Stomach (tissue), 4 donors: ENCODE data around the gene SPAM1.

Experiments
- EP300 ChIP-seq: sonication (generic); formaldehyde crosslinking; IDR thresholded peaks from one replicate; pipeline ENCODE4 v1.6.1; 2017; ENCODE audit warnings: antibody characterized with exemption
- POLR2A ChIP-seq, 4 donors: fragments of 450-650 bp; IDR thresholded peaks; one replicate each; pipeline ENCODE4 v1.6.1; 2016; ENCODE audit warnings: antibody characterized with exemption in 4 of 4, control low read depth in 2 of 4, mild to moderate bottlenecking in 1 of 4, moderate library complexity in 1 of 4
- POLR2AphosphoS5 ChIP-seq, 3 donors: sonication (generic); formaldehyde crosslinking; IDR thresholded peaks; one replicate each; pipeline ENCODE4 v1.6.1; 2016; ENCODE audit warnings: antibody characterized with exemption in 3 of 3
- TF ChIP-seq, protein P1 (sequence below), 7 experiments: fragments of 450-650 bp in 4 of 7; fragments of 200-600 bp in 3 of 7; sonication (generic) in 3 of 7; IDR thresholded peaks; one replicate each; pipeline ENCODE4 v1.5.1; 2016 to 2019; ENCODE audit warnings: antibody characterized with exemption in 7 of 7, control low read depth in 2 of 7, mild to moderate bottlenecking in 1 of 7

DNA sequence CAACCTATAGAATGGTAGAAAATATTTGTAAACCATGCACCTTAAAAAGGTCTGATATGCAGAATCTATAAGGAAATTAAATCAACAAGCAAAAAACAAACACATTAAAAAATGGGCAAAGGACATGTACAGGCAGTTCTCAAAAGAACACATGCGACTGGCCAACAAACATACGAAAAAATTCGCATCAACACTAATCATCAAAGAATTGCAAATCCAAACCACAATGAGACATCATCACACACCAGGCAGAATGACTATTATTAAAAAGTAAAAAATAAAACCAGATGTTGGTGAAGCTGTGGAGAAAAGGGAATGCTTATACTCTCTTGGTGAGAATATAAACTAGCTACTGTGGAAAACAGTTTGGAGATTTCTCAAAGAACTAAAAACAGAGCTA is 74.7 kb downstream of the SPAM1 start:
- TF ChIP-seq, protein P1, sequence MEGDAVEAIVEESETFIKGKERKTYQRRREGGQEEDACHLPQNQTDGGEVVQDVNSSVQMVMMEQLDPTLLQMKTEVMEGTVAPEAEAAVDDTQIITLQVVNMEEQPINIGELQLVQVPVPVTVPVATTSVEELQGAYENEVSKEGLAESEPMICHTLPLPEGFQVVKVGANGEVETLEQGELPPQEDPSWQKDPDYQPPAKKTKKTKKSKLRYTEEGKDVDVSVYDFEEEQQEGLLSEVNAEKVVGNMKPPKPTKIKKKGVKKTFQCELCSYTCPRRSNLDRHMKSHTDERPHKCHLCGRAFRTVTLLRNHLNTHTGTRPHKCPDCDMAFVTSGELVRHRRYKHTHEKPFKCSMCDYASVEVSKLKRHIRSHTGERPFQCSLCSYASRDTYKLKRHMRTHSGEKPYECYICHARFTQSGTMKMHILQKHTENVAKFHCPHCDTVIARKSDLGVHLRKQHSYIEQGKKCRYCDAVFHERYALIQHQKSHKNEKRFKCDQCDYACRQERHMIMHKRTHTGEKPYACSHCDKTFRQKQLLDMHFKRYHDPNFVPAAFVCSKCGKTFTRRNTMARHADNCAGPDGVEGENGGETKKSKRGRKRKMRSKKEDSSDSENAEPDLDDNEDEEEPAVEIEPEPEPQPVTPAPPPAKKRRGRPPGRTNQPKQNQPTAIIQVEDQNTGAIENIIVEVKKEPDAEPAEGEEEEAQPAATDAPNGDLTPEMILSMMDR (IDR thresholded peaks at IDR 0.05), result no peak
- no peak for TF ChIP-seq POLR2AphosphoS5 (IDR thresholded peaks at IDR 0.05)
- no peak for TF ChIP-seq POLR2A (IDR thresholded peaks at IDR 0.05)
- no peak for TF ChIP-seq EP300
